DND-41 (cell line): ENCODE results near the gene CCDC68.
A peak's percentile ranks its signal among the peaks of the same experiment; 100 is the strongest.

ENCODE experiments used
- EZH2 ChIP-seq: IDR thresholded peaks from 3 replicates; pipeline ENCODE4 v1.6.1; 2012; ENCODE audit warnings: borderline replicate concordance, low read depth, mild to moderate bottlenecking, moderate library complexity, low read length, inconsistent platforms; ENCODE audit not compliant: severe bottlenecking
- TF ChIP-seq, protein P1 (sequence below): IDR thresholded peaks from 2 replicates; pipeline ENCODE4 v1.5.1; 2012; ENCODE audit warnings: borderline replicate concordance, low read length, moderate library complexity, mild to moderate bottlenecking; ENCODE audit not compliant: poor library complexity, severe bottlenecking; ENCODE audit errors: extremely low read depth

DNA sequence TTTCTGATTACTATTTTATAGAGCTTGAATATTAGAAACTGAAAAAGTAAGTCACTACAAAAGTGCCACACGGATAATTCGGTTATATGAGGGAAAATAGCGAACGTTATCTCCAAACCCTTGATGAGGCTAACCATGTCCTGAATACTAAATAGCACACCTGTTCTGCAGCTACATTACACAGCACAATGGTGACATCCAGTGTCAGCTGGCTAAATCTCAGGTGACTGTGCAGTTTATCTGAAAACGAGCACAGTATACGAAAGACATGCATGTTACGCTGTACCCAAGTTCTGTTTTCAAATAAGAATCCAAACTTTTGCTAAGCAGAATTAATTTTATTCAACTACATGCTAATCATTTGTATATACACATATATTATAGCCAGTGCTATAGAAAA is 9.0 kb downstream of the CCDC68 start:
- TF ChIP-seq, protein P1, sequence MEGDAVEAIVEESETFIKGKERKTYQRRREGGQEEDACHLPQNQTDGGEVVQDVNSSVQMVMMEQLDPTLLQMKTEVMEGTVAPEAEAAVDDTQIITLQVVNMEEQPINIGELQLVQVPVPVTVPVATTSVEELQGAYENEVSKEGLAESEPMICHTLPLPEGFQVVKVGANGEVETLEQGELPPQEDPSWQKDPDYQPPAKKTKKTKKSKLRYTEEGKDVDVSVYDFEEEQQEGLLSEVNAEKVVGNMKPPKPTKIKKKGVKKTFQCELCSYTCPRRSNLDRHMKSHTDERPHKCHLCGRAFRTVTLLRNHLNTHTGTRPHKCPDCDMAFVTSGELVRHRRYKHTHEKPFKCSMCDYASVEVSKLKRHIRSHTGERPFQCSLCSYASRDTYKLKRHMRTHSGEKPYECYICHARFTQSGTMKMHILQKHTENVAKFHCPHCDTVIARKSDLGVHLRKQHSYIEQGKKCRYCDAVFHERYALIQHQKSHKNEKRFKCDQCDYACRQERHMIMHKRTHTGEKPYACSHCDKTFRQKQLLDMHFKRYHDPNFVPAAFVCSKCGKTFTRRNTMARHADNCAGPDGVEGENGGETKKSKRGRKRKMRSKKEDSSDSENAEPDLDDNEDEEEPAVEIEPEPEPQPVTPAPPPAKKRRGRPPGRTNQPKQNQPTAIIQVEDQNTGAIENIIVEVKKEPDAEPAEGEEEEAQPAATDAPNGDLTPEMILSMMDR, result peak; percentile 49
- no peak for TF ChIP-seq EZH2
